HepG2 (cell line): ENCODE results near the gene MAPK11. TPM values are rescaled to one million over a fixed set of nuclear protein-coding genes. Genes with fewer than 3 reads are reported as not detected.

Experiments used
- DBP ChIP-seq: sonication (generic); formaldehyde crosslinking; IDR thresholded peaks from 2 replicates; pipeline ENCODE4 v1.4.0; 2020; ENCODE audit warnings: missing genetic modification reagents; ENCODE audit errors: not compliant biosample characterization
- JUNB ChIP-seq: sonication (generic); formaldehyde crosslinking; IDR thresholded peaks from 2 replicates; pipeline ENCODE4 v1.8.0; 2022; ENCODE audit warnings: missing genetic modification reagents, mild to moderate bottlenecking, borderline replicate concordance
- KDM3A ChIP-seq: IDR thresholded peaks from 2 replicates; pipeline ENCODE4 v1.6.1; 2018; ENCODE audit warnings: low read depth, missing compliant biosample characterization
- KLF16 ChIP-seq, 2 experiments: sonication (generic) in 1 of 2; formaldehyde crosslinking in 1 of 2; IDR thresholded peaks; 2 replicates each; pipeline versions ENCODE4 v1.6.1 to v1.8.0; 2016 to 2023; ENCODE audit warnings: missing genetic modification reagents in 2 of 2, missing compliant biosample characterization in 1 of 2
- KMT2B ChIP-seq: IDR thresholded peaks from 2 replicates; pipeline ENCODE4 v1.6.1; 2016; ENCODE audit warnings: missing genetic modification reagents, missing compliant biosample characterization
- MXD4 ChIP-seq: IDR thresholded peaks from 2 replicates; pipeline ENCODE4 v1.6.1; 2016; ENCODE audit warnings: mild to moderate bottlenecking, missing biosample characterization, missing genetic modification reagents
- NFYB ChIP-seq: sonication (generic); formaldehyde crosslinking; IDR thresholded peaks from 2 replicates; pipeline ENCODE4 v1.4.0; 2020; ENCODE audit warnings: missing genetic modification reagents
- PRDM15 ChIP-seq: sonication (generic); formaldehyde crosslinking; IDR thresholded peaks from 2 replicates; pipeline ENCODE4 v1.4.0; 2020; ENCODE audit warnings: missing genetic modification reagents
- SMARCC2 ChIP-seq: fragments of 450-650 bp; IDR thresholded peaks from 2 replicates; pipeline ENCODE4 v1.6.1; 2017; ENCODE audit warnings: antibody characterized with exemption, mild to moderate bottlenecking
- SNRNP70 ChIP-seq: fragments of 200-400 bp; formaldehyde crosslinking; IDR thresholded peaks from 2 replicates; pipeline ENCODE4 v1.6.1; 2017; ENCODE audit warnings: mild to moderate bottlenecking, low read depth, low read length, moderate library complexity
- SRF ChIP-seq: IDR thresholded peaks from 2 replicates; pipeline ENCODE4 v1.6.1; 2011; ENCODE audit warnings: mild to moderate bottlenecking, low read depth, low read length, moderate library complexity
- SUZ12 ChIP-seq: fragments of 150-350 bp; IDR thresholded peaks from 2 replicates; pipeline ENCODE4 v1.6.1; 2014; ENCODE audit warnings: low read depth, low read length
- TEAD3 ChIP-seq: optimal IDR thresholded peaks from 2 replicates; pipeline ENCODE3; 2016; ENCODE audit warnings: borderline replicate concordance
- THAP11 ChIP-seq: IDR thresholded peaks from 2 replicates; pipeline ENCODE4 v1.6.1; 2016; ENCODE audit warnings: missing biosample characterization, missing genetic modification reagents
- TMF1 ChIP-seq: sonication (generic); formaldehyde crosslinking; IDR thresholded peaks from 2 replicates; pipeline ENCODE4 v1.8.1; 2022; ENCODE audit warnings: low read depth, missing genetic modification reagents
- ZNF263 ChIP-seq: sonication (generic); formaldehyde crosslinking; IDR thresholded peaks from 2 replicates; pipeline ENCODE4 v1.4.0; 2020; ENCODE audit warnings: missing genetic modification reagents
- ZNF343 ChIP-seq: sonication (generic); formaldehyde crosslinking; IDR thresholded peaks from 2 replicates; pipeline ENCODE4 v1.4.0; 2020; ENCODE audit warnings: mild to moderate bottlenecking, missing genetic modification reagents
- ZNF569 ChIP-seq: sonication (generic); formaldehyde crosslinking; IDR thresholded peaks from 2 replicates; pipeline ENCODE4 v1.5.0; 2020; ENCODE audit warnings: mild to moderate bottlenecking, missing genetic modification reagents, moderate library complexity, borderline replicate concordance
- ZNF570 ChIP-seq: sonication (generic); formaldehyde crosslinking; IDR thresholded peaks from 2 replicates; pipeline ENCODE4 v1.4.0; 2020; ENCODE audit warnings: mild to moderate bottlenecking, missing genetic modification reagents, borderline replicate concordance
- ZNF619 ChIP-seq: sonication (generic); formaldehyde crosslinking; IDR thresholded peaks from 2 replicates; pipeline ENCODE4 v1.4.0; 2020; ENCODE audit warnings: mild to moderate bottlenecking, missing genetic modification reagents
- ZNF670 ChIP-seq: sonication (generic); formaldehyde crosslinking; IDR thresholded peaks from 2 replicates; pipeline ENCODE4 v1.8.0; 2022; ENCODE audit warnings: mild to moderate bottlenecking, missing genetic modification reagents, borderline replicate concordance
- ZNF713 ChIP-seq: sonication (generic); formaldehyde crosslinking; IDR thresholded peaks from 2 replicates; pipeline ENCODE4 v1.4.0; 2020; ENCODE audit warnings: mild to moderate bottlenecking, missing genetic modification reagents
- ZNF777 ChIP-seq: sonication (generic); formaldehyde crosslinking; IDR thresholded peaks from 2 replicates; pipeline ENCODE4 v1.4.0; 2020; ENCODE audit warnings: missing genetic modification reagents
- ZNF891 ChIP-seq: sonication (generic); formaldehyde crosslinking; IDR thresholded peaks from 2 replicates; pipeline ENCODE4 v1.5.0; 2020; ENCODE audit warnings: mild to moderate bottlenecking, missing genetic modification reagents
- ZSCAN12 ChIP-seq: sonication (generic); formaldehyde crosslinking; IDR thresholded peaks from 2 replicates; pipeline ENCODE4 v1.9.0; 2021; ENCODE audit warnings: mild to moderate bottlenecking, missing genetic modification reagents
- polyA plus RNA-seq, 8 experiments: library from polyadenylated mRNA; depleted of rRNA in 3 of 8; stranded (reverse) in 7 of 8; unstranded in 1 of 8; fragments of >200 nt; fragmentation: Illumina TruSeq in 4 of 8; extraction: Trizol in 4 of 8; gene quantifications; 2 replicates each; pipeline versions ENCODE4 v1.2.1 to v1.2.3, GENCODE V29; 2011 to 2016; ENCODE audit warnings: low read depth in 4 of 8, missing spikeins in 1 of 8, mixed read lengths in 1 of 8; ENCODE audit not compliant: insufficient read depth in 1 of 8
- total RNA-seq, 5 experiments: library from RNA; depleted of rRNA; stranded (reverse); fragments of >200 nt; fragmentation: Illumina TruSeq; extraction: Trizol; gene quantifications; 2 replicates each; pipeline ENCODE4 v1.2.3, GENCODE V29; 2016; ENCODE audit warnings: low read depth in 1 of 5
- TF ChIP-seq, protein P1 (sequence below): sonication (generic); formaldehyde crosslinking; conservative IDR thresholded peaks from 2 replicates; pipeline ENCODE4 v1.4.0; 2020; ENCODE audit warnings: missing genetic modification reagents

Gene MAPK11
- total and polyA plus RNA-seq, 2 of the 13 experiments (the other 11 are each of a cell fraction or from before 2014, with no cell fraction given): 0.15 to 0.17 TPM

DNA sequence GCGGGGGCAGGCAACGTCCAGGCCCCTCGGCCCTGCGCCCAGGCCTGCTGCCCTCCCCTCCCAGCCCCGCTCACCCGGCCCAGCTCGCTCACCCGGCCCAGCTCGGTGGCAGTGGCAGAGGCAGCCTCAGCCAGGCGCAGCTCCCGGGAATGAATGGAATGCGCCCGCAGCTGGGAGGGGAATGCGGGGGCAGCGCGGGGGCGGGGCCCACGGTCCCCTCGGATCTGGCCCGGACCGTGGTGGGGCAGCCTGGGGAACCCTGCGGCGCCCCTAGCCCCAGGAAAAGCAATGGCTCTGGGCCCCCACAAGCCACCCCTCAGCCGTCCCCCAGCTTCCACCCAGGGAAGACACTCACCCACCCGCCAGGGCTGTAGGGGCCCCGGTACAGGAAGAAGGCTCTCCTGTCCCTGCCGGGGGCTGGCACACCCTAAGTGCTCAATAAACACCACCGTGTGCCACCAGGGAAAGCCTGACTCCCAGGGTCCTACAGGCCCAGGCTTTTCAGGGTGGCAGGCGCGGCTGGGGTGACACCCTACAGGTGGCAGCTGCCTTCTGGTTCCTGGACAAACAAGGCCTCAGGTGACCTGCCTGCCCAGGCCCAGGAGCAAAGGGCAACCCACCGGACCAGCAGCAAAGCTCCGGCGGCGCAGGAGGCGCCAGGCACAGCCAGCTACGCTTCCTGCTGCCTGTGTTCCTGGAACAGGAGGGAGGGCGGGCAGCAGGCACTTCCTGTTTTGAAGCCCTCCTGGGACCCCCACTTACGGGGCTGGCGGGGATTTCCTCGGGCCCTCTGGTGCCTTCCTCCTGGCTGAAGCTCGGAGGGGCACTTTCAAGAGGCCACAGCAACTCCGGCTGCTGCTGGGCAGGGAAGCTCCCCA lies 23.5 kb upstream of the MAPK11 start (continued):
- TF ChIP-seq PRDM15 (no peak), KLF16 (CRISPR knock-in tag; IDR thresholded peaks at IDR 0.05) (peak in 1 of 2 experiments; percentile 78; a peak in 2 of 4 replicates), DBP (peak; percentile 46), ZNF569 (CRISPR knock-in tag) (no peak), ZSCAN12 (CRISPR knock-in tag) (no peak), JUNB (CRISPR knock-in tag) (no peak), ZNF891 (CRISPR knock-in tag) (no peak), SMARCC2 (no peak), MXD4 (0 out of 2 replicates have a peak, but pooled peaks have one; percentile 41), NFYB (CRISPR knock-in tag) (peak; percentile 22; the same call in 1 of the 2 replicates), KMT2B (CRISPR knock-in tag) (peak; percentile 70), ZNF343 (CRISPR knock-in tag) (0 out of 2 replicates have a peak, but pooled peaks have one; percentile 68), ZNF670 (CRISPR knock-in tag) (peak; percentile 98), THAP11 (CRISPR knock-in tag) (no peak), TMF1 (CRISPR knock-in tag) (no peak; the same call in 1 of the 2 replicates), KDM3A (CRISPR knock-in tag) (peak; percentile 75), ZNF570 (no peak), SRF (no peak), SNRNP70 (no peak), ZNF619 (no peak), TEAD3 (peak; percentile 100), ZNF777 (CRISPR knock-in tag) (no peak), ZNF713 (no peak), ZNF263 (CRISPR knock-in tag) (no peak), SUZ12 (no peak)
- TF ChIP-seq, protein P1, sequence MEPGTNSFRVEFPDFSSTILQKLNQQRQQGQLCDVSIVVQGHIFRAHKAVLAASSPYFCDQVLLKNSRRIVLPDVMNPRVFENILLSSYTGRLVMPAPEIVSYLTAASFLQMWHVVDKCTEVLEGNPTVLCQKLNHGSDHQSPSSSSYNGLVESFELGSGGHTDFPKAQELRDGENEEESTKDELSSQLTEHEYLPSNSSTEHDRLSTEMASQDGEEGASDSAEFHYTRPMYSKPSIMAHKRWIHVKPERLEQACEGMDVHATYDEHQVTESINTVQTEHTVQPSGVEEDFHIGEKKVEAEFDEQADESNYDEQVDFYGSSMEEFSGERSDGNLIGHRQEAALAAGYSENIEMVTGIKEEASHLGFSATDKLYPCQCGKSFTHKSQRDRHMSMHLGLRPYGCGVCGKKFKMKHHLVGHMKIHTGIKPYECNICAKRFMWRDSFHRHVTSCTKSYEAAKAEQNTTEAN (CRISPR knock-in tag): peak; percentile 82
